Kasumi-1 (cell line): ENCODE measurements around the gene CLINT1.
"Not testable (repeated sequence)": the region's sequence is repeated elsewhere in the genome, so short reads cannot be mapped to it uniquely, and the experiment has no call there.

Experiments used
- DNase-seq, 2 experiments: peaks; one replicate each; lab custom pipeline; 2025; lab: John Stamatoyannopoulos, UW

The CLINT1 gene

DNA sequence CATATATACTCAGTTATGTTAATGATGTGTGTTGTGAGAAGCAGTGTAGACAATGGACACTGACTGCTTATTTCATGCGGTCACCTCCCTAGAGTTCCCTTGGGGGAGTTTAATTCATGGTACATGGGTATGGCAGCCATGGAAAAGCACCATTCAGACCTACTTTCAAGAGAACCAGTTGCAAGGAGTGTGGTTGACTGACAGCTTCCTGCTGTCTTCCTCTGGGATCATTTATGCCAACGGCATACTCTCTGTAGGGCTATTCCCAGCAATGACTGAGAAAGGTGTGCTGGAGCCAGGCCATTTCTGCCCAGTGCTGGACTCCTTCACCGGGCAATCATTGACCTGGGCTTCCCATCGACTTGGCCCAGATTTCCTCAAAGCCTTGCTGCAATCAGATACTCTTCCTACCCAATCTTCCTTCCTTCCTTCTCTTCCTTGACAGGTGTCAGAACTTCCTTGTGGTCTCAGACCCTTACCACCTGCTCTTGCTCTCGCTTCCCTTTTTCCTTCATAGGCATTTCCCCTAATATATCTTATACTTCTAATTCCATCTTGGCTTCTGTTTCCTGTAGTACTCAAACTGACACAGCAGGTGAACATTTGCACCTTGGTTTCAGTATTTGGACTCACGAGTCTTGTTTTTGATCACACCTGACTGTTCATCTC is 3.4 kb upstream of the CLINT1 start:
- no peak for DNase-seq

DNA sequence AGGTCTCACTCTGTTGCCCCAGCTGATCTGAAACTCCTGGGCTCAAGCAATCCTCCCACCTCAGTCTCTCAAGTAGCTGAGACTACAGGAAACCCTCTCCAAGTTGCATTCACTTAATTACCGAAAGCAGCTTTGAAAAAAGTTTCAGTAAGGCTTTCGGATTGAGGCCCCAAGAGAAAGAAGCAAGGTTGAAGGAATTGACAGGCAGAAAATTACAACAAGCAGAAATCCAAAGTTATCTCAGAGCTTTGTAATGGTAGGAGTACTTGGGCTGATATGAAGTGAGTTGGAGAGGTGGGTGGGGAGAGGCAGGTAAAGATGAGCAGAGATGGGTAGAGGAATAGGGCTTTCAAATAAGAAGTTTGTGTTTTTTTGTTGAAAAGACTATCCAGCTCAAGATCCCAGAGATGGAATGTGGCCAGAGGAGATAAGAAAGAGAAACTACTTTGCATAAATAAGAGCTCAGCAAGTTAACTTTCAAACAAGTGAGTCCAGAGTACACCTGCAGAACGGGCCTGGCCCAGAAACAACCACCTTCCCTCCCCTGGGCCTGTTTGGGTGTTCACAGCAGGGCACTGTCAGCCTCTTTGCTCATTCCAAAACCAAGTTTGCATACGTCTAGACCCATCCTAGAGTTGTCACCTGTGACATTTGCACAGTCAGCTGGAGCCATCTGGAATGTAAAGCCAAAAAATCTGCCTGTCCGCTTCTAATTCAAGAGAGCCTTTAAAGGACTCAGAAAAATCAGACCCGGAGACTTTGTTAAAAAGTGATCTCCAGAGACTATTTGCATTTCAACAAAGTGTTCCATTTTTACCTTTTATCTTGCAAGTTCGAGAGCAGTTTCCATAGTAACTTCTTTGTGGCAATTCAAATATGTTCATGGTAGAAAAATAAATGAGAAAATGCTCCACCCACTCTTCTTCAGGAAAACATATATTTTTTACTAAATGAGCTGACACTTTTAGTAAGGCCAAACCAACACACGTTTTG is 2.2 kb upstream of the CLINT1 start:
- DNase-seq, result no peak

DNA sequence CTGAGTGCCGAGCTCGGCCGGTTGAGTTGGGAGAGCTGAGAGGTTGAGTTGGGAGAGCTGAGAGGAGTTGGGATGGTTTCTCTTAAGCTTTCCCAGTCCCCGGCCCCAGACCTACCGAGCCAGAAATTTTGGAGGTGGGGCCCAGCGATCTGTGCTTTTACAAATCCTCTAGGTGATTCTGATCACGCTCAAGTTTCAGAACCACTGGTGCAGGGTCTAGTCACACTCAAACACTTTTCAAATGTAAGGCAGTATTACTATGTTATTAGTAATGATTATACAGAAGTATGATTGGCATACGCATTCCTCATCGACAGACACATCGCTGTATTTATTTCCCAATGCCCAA is 256 bp upstream of the CLINT1 start:
- DNase-seq, result no peak

DNA sequence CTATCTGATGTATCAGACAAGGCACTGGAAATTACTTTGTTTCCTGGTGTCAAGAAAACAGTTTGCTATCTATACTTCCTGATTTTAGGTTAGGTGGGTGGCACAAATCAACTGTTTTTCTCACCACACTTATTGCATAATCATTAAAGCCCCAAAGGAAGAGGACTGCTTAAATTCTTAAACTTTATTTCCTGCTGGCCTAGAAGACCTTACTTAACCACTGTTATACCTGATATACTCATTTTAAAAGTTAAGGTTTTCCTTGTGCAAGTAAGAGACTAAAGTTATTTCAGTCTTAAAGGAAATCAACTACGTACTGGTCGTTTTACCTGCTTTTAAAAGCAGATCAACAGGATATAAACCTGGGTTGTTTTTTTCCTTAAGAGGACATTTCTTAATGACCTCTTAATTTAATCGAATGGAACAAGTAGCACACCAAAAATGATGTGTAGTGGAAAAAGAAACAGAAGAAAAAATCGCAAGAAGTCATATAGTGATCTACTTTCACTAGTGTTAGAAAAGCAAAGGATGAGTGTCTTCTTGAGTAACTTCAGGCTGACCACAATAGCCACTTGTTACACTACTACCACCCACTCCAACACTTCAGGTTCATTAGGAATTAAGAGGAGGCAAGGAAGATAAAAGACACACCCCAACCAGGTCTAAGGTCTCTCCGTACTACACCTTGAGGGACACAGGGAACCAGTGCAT is 974 bp downstream of the CLINT1 start:
- peak; percentile 83 to 84 for DNase-seq

DNA sequence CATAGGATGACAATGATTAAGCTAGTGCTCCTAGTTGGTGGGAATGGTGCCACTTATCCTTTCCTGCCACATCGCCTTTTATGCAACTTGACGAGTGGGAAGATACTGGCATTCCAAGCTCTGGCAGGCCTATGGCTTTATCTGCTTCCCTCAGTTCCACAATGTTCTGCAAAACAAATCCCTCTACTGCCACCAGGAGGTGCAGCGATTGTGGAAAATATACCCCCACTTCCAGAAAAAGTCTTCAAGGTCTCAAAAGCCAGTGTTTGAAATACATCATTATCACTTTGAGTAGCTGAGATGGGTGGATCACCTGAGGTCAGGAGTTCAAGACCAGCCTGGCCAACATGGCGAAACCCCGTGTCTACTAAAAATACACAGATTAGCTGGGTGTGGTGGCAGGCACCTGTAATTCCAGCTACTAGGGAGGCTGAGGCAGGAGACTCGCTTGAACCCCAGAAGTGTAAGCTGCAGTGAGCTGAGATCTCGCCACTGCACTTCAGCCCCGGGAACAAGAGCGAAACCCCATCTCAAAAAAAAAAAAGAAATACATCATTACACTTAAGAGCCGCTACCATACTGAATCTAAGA is 3.4 kb downstream of the CLINT1 start:
- DNase-seq, result peak; percentile 40 to 73

DNA sequence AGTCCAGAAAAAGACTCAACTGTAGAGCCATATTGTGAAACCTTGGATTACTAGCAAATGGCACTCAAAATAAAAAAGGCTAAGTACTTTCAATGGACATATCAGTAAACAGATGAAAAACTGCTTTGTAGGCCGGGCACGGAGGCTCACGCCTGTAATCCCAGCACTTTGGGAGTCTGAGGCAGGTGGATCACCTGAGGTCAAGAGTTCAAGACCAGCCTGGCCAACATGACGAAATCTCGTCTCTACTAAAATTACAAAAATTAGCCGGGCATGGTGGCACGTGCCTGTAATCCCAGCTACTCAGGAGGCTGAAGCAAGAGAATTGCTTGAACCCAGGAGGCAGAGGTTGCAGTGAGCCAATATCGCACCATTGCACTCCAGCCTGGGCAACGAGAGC is 5.6 kb downstream of the CLINT1 start:
- DNase-seq, result not testable (repeated sequence)

DNA sequence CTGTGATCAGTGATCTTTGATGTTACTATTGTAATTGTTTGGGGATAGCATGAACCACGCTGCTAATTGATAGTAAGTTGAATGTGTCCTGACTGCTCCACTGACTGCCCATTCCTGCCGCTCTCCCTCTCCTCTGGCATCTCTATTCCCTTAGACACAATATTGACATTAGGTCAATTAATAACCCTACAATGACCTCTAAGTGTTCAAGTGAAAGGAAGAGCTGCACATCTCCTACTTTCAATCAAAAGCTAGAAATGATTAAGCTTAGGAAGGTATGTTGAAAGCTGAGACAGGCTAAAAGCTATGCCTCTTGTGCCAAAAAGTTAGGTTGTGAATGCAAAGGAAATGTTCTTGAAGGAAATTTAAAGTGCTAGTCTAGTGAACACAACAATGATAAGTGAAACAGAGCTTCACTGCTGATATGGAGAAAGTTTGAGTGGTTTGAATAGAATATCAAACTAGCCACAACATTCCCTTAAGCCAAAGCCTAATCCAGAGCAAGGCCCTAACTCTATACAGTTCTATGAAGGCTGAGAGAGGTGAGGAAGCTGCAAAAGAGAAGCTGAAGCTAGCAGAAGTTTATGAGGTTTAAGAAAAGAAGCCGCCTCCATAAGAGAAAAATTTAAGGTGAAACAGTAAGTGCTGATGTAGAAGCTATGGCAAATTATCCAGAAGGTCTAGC is 12.9 kb downstream of the CLINT1 start:
- DNase-seq, result no peak

DNA sequence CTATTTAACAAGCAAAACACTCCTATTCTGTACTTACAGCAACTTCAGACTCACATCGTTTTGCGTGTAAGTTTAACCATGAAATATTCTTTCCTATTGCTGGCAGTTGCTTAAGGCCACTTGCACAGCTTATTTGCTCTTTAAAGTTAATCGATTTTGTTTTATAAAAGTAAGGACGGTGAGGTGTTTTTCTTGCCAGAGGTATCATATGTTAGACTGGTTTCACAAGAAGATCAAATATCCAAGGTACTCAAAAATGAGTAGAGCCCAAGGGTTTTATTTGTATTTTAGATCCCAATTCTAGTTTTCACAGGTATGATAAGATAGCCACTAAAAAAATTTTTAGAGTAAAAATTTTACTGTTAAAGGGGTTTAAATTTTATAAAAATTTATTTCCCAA is 16.2 kb downstream of the CLINT1 start:
- DNase-seq, result no peak

DNA sequence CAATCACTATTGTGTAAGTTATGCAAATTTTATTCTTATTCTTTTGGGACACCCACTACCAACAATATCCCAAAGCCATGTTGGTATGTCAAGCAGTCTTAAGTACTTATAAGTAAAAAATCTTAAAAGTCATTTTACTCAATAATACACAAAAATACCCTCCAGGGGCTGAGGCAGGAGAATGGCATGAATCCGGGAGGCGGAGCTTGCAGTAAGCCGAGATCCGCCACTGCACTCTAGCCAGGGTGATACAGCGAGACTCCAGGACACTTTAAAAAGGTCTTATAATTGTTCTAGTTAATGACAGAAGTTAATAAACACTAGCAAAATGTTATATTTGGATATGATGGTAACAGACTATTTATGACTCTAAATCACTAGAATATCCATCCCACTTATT is 16.8 kb downstream of the CLINT1 start:
- no peak for DNase-seq

DNA sequence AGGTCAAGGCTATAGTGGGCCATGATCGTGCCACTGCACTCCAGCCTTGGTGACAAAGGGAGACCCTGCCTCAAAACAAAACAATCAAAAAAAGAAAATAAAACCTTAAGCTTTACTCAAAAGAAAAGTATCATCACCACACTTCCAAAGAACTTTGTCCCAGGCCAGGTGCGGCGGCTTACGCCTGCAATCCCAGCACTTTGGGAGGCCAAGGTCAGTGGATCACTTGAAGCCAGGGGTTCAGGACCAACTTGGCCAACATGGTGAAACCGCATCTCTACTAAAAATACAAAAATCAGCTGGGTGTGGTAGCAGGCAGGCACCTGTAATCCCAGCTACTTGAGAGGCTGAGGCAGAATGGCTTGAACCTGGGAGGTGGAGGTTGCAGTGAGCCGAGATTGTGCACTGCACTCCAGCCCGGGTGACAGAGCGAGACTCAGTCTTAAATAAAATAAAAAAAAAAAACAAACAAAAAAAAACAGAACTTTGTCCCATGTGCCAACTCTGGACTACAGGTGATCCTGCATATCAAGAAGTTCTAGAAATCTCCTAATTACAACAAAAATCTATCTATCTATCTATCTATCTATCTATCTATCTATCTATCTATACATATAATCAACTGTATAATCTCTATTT is 19.7 kb downstream of the CLINT1 start:
- DNase-seq, result no peak

DNA sequence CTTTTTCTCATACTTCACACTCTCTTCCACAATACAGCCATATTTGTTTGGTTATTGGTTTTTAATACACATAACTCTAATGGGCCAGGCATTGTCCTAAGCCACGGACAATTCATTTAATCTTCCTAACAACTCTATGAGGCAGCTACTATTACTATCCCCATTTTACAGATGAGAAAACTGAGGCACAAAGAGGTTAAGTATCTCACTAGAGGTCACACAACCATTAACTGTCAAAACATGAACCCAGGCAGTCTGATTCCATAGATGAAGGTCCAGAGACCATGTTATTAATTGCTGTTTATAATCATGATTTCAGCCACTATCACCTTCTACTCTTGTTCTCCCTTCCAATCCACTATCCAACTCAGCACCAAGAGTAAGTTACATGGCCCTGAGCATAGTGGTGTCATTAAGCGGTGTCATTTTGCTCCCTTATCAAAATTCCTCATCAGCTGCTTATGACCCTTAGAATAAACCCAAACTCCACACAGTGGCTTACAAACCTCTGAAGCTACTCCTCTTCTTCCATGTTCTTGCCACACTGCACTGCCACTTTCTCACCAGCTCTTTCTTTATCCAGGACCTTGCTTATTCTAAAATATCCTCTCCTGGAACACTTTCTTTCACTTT is 22.7 kb downstream of the CLINT1 start:
- no peak for DNase-seq

DNA sequence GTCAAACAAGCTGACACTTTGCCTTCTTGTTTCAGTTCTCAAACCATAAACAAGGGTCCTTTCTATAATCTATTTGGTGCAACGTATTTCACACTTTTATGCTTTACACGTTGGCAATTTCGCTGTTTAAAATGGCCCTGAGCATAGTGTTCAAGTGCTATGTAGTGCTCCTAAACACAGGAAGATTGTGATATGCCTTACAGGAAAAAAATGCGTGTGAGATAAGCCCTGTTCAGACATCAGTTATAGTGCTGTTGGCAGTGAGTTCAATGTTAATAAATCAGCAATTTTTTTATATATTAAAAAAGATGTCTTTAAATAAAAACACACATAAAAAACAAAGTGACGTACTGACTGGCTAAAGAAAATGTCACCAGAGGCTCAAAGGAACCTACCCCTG is 23.9 kb downstream of the CLINT1 start:
- DNase-seq, result no peak

DNA sequence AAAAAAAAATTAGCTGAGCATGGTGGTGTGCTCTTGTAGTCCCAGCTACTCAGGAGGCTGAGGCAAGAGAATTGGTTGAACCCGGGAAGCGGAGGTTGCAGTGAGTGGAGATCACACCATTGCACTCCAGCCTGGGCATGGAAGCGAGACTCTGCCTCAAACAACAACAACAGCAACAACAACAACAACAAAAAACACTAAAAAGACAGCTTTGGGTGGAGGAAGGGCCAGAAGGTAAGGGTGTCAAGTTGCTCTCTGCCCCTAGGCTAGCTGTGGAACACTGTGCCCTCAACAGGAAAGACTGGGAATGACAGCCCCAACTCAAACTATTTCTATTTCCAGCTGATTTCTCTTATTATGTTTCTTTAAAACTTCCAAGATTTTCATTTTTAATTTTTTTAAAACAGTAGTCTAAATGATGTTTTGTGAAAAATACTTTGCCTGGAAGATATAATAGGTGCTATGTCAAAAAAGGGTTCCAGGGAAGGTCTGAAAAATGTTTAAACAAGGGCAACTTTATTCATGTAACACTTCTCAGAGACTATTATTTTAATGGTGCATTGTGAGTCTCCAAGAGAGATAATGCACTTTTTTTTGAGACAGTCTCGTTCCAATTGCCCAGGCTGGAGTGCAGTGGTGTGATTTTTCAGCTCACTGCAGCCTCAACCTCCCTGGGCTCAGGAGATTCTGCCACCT is 29.9 kb downstream of the CLINT1 start:
- peak; percentile 50 to 73 for DNase-seq

DNA sequence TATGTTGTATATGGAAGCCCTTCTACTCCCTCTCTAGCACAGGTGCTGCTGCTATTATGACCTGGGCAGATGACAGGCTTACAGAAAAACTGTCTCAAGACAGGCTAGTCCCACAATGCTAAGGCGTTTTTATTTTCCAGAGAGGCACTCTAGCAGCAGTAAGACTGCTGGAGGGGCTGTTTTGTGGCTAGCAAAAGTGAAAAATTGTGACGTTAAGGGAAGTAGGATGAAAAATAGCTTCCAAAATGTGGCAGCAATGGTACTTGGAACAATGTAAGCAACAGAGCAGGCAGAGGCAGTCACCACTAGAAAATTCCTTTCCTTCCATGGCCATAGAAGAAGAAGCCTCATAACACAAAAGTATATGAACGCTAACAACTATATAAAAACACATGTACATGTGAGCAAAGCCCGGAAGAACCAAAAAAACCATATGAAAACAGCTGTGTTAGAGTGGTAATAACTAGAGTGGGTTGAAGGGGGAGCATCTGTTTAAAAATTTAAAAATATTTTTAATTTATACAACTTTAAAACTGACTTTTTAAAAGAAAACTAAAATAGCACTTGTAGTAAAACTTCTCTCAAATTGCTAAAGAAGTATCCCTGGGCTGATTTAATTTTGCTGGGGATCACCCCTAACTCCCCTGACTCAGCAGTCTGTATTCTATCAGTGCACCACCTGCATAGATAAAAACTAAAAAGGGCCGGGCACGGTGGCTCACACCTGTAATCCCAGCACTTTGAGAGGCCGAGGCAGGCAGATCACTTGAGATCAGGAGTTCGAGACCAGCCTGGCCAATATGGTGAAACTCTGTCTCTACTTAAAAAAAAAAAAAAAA is 30.6 kb downstream of the CLINT1 start:
- no peak for DNase-seq

DNA sequence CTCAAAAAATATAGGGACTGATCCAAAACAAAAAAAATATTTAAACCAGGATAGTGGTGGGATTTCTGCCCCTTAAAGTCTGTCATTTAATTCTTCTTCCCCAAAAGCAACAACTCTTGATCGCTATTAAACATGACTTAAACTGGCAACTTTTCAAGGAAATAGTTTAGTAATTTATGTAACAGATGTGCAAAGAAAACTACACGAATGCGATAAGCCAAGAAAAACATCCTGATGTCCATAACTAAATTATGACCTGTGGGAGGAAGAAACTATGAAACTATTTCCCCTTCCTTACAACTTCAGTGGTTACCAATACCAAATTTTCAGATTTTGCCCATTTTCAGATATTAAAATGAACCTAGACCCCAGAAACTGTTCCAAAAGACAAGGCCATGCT is 31.5 kb downstream of the CLINT1 start:
- no peak for DNase-seq

DNA sequence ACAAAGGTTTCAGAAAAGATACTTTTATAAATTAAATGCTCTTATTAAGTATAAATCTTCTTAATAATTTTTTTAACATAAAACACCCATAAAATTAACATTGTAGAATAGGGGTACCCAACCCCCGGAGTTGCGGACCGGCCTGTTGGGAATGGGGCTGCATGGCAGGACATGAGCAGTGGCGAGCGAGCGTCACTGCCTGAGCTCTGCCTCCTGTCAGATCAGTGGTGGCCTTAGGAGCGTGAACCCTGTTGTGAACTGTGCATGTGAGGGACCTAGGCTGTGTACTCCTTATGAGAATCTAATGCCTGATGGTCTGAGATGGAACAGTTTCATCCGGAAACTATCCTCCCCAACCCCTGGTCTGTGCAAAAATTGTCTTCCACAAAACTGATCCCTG is 35.3 kb downstream of the CLINT1 start:
- no peak for DNase-seq

DNA sequence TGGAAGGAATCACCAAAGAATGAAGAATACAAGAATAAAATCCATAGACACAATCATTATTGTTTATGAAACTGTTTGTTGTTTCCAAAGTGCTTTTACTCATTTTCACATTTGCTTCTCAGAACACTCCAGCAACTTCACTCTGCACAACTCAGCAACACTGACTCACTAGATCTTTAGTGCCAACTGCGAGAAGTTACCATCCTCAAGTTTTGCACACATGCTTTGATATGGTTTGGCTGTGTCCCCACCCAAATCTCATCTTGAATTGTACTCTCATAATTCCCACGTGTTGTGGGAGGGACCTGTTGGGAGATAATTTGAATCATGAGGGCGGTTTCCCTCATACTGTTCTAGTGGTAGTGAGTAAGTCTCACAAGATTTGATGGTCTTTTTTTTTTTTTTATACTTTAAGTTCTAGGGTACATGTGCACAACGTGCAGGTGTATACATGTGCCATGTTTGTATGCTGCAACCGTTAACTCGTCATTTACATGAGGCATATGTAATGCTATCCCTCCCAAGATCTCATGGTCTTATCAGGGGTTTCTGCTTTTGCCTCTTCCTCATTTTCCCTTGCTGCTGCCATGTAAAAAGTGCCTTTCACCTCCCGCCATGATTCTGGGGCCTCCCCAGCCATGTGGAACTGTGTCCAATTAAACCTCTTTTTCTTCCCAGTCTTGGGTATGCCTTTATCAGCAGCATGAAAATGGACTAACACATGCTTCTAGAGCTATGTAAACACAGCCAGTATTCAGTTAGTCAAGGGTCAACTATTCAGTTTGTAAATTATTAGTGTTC is 36.9 kb downstream of the CLINT1 start:
- no peak for DNase-seq

DNA sequence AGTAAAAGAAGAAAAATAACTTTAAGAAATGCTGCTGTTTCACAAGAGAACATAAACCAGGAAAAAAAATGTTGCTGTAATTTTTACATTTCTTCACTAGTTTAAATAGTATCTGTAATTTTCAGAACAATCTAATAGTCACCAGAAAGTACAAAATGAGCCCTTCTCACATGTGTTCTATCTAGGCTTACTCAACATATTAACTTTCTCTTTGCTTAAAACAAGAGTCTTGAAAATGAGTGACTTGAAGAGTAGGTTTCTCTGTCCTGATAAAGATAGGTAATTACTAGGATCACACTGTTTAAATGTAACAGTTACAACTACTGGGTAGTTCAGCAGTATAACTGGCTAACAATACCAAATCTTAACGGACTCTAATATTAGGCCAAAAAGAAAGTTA is 37.5 kb downstream of the CLINT1 start:
- DNase-seq, result no peak
